GM19193 (cell line): Measurements from ENCODE around the gene IKBKE.
A peak's percentile ranks its signal among the peaks of the same experiment; 100 is the strongest.

Experiments
- POLR2A ChIP-seq: IDR thresholded peaks from 4 replicates; pipeline ENCODE4 v1.6.1; 2011; ENCODE audit not compliant: insufficient read depth, insufficient read length; ENCODE audit errors: extremely low read depth

The IKBKE gene

DNA sequence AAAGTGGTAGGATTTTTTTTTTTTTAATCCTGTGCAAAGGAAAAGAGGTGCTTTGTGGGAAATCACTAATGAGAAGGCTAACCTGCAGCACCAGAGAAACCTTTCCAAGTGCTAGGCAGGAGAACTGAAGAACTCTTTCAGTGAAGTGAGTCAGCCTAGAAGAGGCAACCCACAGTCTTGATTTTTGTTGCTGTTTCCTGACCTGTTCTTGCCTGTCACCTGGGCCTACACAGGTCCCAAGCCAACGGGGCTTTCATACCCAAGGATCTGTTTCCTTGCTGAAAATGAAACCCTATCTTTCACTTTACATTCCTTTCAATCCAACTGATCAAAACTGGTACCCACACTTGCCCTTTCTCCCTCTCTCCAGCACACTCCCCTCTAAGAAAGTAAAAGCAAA, 7.1 kb upstream of the IKBKE start:
- no peak for TF ChIP-seq POLR2A

DNA sequence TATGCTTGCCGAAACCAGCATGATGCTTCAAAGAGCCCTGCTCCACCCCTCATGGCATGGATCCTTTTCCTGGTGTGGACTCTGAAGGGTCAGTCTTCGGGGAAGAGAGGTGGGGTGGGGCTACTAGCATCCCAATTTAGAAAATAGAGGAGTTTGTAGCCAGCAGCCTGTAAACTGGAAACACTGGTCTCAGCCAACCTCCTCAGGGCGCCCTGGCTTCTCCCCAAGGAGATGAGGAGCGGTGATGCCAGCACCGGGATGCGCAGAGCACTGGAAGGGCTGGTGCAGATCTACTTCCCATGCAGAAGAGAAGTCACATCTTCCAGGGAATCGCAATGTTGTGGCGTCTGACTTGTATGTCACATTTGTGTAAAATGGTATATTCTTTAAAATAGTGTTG, 6.4 kb upstream of the IKBKE start:
- TF ChIP-seq POLR2A, result no peak

DNA sequence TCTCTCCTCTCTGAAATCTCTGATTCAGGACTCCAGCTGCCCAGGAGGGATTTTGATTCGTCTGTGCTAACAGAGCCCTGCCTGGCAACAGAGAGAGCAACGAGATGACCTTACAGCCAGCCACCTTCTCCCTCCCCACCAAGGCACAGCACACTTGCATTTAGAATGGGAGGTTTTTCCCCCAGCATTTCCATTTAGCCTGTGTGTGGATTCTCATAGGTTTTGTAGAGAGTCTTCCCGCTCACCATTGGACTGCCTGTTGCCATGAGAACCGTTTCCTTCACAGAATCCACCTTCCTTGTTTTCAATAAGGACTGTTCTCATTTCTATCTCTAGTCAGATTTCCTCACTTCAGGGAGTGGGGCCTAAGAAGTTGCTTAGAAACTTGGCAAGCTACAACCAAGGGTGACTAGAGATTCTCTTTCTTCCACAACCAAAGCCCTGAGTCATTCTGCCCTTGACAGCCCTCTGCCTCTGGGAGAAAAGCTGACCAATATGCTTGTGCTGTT, 5.8 kb upstream of the IKBKE start:
- no peak for TF ChIP-seq POLR2A

DNA sequence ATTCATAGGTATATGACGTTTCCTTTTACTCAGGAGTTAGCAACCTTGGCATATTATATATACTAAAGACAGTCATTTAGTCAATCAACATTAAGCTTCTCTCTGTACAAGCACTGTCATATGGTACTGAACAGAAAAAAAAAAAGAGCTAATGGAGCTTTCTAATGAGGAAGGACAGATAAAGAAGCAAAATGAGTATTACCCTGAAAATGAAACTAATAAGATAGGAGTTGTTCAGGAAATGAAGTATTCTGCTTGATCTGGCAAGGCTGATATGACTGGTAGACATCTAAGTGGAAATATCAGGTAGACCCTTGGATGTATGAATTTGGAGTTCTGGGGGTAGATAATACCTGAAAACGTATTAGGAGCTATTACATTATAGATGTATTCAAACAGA, 4.3 kb upstream of the IKBKE start:
- TF ChIP-seq POLR2A, result no peak

DNA sequence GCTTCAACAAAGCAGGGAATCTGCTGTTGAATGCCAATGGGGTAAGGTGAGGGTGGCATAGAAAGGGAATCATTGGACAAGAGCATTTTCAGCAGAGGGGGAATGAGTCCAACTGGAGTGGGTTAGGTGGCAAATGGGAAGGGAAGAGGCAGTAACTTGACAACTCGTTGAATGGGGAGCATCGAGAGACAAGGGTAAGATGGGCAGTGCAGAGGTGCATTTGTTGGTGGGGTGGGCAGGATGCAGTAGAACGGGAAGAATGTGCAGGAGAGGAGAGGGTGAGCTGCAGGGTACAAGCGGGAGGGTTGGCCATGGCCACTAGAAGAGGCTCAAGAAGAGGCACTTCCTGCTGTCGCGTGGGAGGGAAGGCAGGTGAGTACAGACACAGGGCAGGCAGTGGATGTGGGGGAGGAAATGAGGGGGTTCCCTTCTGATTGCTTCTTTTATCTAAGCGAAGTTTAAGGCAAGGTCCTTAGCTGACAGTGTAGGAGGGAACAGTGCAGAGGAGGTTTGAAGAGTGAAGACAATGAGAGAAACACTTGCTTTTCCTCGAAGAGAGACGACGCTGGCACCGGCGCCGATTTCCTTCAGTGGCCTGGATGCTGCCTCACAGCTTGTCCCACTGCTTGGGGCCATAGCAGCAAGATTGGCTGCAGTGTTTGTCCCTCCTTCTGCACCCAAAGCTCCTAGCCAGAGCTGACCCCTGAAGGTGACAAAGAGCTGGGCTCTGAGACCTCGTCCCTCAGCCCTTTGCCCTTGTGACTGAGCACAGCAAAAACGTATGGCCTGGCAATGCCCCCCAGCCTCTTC, 3.2 kb upstream of the IKBKE start:
- no peak for TF ChIP-seq POLR2A

DNA sequence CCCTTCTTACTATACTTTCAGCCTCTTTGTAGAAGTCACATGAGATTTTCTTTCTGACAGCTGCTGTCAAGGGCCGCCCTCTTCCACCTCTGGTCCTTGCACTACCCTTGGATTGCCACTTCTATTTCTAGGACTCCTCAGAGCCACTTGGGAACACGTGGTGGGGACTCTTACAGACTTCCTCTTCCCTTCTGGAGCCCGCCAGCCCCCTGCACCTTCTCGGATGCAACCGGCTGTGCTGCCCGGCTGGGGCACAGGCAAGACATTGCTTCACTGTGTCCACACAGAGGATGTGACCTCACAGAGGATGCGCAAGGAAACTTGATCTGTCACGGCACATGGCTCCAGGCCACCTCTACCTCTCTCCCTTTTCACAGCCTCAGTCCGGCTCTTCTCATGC, 2.4 kb upstream of the IKBKE start:
- no peak for TF ChIP-seq POLR2A

DNA sequence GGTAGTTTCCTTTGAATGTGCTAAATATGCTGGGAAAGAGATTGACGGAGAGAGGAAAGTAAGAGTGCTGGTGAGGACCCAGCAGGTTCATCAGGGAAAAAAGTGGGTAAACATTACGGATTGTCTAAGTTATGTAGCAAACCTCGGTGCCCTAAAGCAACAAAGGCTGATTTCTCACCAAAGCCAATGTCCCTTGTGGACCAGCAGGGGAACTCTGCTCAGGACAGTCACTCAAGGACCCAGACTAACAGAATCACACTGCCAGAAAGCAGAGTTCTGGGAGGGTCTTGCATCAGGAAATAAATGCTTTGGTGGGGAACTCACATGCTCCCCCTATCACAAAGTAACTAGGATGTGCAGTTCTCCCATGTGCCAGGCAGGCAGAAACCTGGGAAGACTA, 1.7 kb upstream of the IKBKE start:
- no peak for TF ChIP-seq POLR2A

DNA sequence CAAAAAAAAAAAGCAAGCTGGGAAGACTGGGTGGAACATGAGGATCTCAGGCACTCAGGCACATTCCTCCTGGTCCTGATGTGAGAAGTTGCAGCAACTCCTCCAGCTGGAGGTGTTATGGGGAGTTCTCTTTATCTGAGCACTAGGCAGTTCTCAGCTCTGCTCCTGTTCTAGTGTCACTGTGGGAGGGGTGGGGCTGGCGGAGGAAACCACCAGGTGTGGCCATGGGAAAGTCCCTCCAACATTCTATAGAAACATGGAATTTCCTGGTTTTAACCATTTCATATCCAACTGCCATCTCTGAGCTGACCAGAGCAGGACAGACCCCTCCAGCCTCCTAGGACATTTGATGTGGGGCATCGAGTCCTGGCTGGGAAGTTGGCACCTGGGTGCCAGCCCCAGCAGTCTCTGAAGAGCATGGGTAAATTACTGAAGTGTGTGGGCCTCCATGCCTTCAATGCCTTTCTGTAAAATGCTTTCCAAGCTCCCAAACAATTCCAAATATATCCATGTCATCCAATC, 804 bp upstream of the IKBKE start:
- no peak for TF ChIP-seq POLR2A

DNA sequence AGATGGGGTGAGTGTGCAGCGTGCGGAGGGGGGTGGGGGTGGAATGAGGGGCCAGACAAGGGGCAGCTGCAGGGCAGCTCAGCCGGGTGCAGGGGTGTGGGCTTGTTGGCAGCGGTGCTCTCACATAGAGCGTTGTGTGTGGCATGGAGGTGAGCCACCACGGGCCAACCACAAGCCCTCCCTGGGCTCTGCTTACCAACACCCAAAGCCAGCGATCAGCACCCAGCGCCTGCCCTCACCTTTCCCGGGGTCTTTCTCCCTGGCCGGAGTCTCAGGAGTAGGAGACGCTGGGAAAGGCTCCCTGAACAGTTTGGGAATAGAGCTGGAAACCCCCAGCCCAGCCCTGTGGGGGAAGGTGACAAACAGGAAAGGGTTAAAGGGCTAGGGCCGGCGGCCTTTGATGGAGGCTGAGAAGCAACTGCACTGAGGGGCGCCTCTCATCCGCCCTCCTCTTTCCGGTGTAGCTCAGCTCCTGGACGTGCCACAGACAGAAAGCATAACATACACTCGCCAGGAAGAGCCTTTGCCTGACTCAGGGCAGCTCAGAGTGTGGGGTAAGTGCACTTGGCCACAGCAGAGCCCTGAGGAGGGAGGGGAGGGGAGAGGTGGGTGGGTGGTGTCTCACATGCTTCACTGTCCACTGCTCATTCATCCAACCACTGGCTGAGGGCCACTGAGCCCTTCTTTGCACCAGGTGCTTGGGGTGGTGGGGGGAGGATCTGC, 577 bp downstream of the IKBKE start:
- peak; percentile 67 for TF ChIP-seq POLR2A

DNA sequence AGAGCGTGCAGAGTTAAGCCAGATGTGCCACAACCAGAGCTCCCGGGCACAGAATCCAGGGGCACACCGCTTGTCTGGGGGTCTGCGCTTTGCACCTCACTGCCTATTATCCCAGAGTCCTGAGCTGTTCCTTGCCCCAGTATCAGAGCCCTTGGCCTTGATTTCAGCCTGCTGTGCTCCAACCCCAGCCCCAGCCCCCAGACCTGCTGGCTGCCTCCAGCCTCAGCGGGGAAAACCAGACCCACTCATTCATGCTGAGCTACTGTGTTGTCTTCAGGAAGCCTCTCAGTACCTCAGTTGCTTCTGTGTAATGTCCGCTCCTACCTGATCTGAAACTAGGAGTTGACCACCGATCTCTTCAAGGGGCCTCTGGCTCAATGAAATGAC, 1.1 kb downstream of the IKBKE start:
- TF ChIP-seq POLR2A, result no peak

DNA sequence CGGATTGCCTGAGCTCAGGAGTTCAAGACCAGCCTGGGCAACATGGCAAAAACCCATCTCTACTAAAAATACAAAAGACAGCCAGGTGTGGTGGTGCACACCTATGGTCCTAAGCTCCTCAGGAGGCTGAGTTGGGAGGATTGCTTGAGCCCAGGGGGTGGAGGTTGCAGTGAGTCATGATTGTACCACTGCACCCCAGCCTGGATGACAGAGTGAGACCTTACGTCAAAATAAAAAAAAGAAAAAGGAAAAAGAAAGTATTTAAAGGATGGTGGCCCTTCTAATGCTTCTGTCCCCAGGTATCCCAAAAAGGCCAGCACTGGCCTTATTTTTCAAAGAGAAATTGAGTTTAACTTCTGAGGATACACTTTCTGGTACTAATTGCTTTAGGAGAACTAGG, 1.7 kb downstream of the IKBKE start:
- no peak for TF ChIP-seq POLR2A

DNA sequence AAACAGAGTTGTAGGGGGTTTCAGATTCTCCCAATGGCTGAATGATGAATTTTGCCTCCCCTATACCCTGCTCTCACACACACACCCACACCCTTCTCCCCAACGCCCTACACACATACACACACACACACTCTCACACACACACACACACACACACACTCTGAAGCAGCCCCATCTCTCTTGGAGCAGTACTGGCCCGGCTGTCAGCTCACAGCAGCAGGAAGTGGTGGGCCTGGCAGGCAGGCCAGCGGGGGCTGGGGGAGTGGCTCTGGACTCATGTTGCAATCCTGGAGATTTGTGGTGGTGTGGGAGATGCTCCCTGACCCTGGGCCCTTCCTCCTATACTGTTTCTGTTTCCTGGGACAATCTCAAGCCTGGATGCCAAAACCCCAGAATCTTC, 2.2 kb downstream of the IKBKE start:
- TF ChIP-seq POLR2A, result no peak

DNA sequence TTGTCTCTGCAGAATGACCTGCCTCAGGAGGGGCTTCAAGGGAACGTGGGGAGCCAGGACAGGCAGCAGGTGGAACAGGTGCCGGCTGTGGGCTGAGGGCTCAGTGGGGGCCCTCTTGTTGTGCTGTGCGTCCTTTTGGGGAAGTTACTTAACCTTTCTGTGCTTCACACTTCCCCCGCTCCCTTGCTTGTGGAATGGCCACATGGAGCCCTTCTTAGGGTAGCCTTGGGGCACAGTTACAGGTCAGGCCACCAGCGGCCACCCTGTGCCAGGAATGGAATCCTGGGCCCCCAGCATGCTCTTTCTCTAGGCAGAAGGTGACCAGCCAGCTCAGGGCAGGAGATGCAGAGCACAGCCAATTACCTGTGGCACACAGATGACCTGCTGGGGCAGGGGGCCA, 2.6 kb downstream of the IKBKE start:
- TF ChIP-seq POLR2A, result no peak

DNA sequence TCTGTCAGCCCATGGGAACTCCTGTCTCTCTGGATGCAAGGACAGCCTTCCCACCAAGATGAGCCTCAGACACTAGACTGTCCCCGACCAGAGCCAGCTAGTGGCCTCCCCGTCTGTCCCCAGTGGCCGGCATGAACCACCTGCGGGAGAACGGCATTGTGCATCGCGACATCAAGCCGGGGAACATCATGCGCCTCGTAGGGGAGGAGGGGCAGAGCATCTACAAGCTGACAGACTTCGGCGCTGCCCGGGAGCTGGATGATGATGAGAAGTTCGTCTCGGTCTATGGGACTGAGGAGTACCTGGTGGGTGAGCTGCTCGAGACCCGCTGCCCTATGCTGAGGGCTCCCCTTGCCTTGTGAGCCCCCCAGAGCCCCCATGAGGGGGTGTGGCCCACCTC, 5.8 kb downstream of the IKBKE start:
- no peak for TF ChIP-seq POLR2A

DNA sequence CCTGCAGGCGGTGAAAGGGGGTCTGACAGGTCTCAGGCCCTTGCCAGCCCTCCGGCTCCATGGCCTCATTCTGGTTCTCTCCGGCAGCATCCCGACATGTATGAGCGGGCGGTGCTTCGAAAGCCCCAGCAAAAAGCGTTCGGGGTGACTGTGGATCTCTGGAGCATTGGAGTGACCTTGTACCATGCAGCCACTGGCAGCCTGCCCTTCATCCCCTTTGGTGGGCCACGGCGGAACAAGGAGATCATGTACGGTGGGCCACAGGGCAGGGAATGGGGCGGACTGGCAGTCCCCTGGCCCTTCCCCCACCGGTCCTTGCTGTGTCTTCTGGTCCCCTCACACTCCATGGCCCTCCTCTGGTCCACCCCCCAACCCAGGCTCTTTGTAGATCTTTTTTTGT, 6.3 kb downstream of the IKBKE start:
- TF ChIP-seq POLR2A, result no peak

DNA sequence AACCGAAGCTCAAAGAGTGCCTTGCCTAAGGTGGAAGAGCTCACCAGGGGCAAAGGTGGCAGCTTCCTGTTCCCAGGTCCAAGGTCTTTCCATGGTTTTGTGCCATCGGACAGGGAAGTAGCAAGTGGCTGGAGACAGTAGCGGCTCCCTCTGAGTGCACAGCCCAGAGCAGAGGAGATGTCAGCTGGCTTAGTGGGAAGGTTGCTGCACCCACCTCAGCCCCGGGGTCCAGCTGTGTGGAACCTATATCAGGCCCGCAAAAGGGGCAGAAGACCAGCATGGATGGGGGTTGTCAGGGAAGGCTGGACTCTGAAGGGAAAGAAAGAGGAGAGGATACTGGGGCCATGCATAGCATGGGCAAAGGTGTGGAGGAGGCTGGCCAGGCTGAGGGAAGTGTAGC, 6.8 kb downstream of the IKBKE start:
- TF ChIP-seq POLR2A, result no peak

DNA sequence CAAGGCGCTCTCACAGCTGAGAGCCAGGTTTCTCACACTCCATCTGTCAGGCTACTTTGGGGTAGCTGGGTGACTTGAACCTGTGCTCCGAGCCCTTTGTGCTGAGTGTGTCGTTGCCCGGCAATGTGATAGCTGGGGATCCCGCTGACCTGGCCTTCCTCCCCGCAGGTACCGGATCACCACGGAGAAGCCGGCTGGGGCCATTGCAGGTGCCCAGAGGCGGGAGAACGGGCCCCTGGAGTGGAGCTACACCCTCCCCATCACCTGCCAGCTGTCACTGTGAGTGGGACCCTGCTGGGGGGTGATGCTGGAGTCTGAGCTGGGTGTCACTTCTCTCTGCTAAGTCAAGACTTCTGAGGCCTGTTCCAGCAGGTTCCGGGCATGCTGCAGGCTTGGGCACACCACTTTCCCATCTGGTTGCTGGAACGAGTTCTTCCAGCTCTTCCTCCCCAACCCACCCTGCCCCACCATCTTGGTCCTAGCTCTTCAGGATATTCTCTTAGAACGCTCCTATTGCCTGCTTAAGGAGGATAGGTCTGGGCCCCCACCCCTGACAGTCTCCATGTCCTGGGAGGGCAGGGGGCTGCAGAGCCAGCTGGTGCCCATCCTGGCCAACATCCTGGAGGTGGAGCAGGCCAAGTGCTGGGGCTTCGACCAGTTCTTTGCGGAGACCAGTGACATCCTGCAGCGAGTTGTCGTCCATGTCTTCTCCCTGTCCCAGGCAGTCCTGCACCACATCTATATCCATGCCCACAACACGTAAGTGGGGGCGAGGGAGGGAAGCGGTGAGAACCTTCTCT, 7.5 kb downstream of the IKBKE start:
- TF ChIP-seq POLR2A, result no peak
